Left hindlimb (tissue), 1 donor: ENCODE measurements around the gene EPB41L2.
A peak's percentile ranks its signal among the peaks of the same experiment; 100 is the strongest.
"Not testable (repeated sequence)": the region's sequence is repeated elsewhere in the genome, so short reads cannot be mapped to it uniquely, and the experiment has no call there.

ENCODE experiments used
- DNase-seq: peaks from one replicate; pipeline ENCODE4 v3.0.0-alpha.2; 2018

EPB41L2 gene

GRCh38 chr6:131033631-131034030 is 29.4 kb downstream of the EPB41L2 start:
- DNase-seq: no peak

- no peak for DNase-seq
These were observed 33.3 kb downstream of the EPB41L2 start for GRCh38 chr6:131029626-131030297.

- DNase-seq: no peak
These were observed 35.7 kb downstream of the EPB41L2 start for GRCh38 chr6:131027326-131027725.

GRCh38 chr6:131026243-131026642 is 36.8 kb downstream of the EPB41L2 start:
- DNase-seq: no peak

GRCh38 chr6:131024565-131024964 is 38.5 kb downstream of the EPB41L2 start:
- no peak for DNase-seq

GRCh38 chr6:131023834-131024504 is 39.1 kb downstream of the EPB41L2 start:
- no peak for DNase-seq

- no peak for DNase-seq
These were observed 40.4 kb downstream of the EPB41L2 start for GRCh38 chr6:131022691-131023090.

- no peak for DNase-seq
These were observed 45.1 kb downstream of the EPB41L2 start for GRCh38 chr6:131017962-131018361.

- DNase-seq: peak; percentile 68
These were observed 47.3 kb downstream of the EPB41L2 start for GRCh38 chr6:131015630-131016263.

GRCh38 chr6:131015025-131015591 is 47.9 kb downstream of the EPB41L2 start:
- no peak for DNase-seq

GRCh38 chr6:131014080-131014776 is 48.8 kb downstream of the EPB41L2 start:
- no peak for DNase-seq

- peak; percentile 54 for DNase-seq
These were observed 49.5 kb downstream of the EPB41L2 start for GRCh38 chr6:131013495-131013894.

GRCh38 chr6:131009790-131010189 is 53.3 kb downstream of the EPB41L2 start:
- no peak for DNase-seq

GRCh38 chr6:131008965-131009364 is 54.1 kb downstream of the EPB41L2 start:
- DNase-seq: not testable (repeated sequence)

GRCh38 chr6:131007964-131008363 is 55.1 kb downstream of the EPB41L2 start:
- not testable (repeated sequence) for DNase-seq

- no peak for DNase-seq
These were observed 55.8 kb downstream of the EPB41L2 start for GRCh38 chr6:131007286-131007685.

- DNase-seq: no peak
These were observed 57.5 kb downstream of the EPB41L2 start for GRCh38 chr6:131005439-131006016.

GRCh38 chr6:131004936-131005335 is 58.1 kb downstream of the EPB41L2 start:
- no peak for DNase-seq

- DNase-seq: no peak
These were observed 58.7 kb downstream of the EPB41L2 start for GRCh38 chr6:131004387-131004755.

GRCh38 chr6:131003488-131004386 is 59.3 kb downstream of the EPB41L2 start:
- peak; percentile 52 for DNase-seq

GRCh38 chr6:131002661-131002980 is 60.4 kb downstream of the EPB41L2 start:
- no peak for DNase-seq
